Keratinocyte (primary cell): ENCODE results near the gene LZTR1. TPM values are rescaled to one million over a fixed set of nuclear protein-coding genes. Genes with fewer than 3 reads are reported as not detected.

ENCODE experiments used
- DNase-seq: peaks from one replicate; pipeline ENCODE4 v3.0.0-alpha.2; 2011; ENCODE audit warnings: low read depth, missing footprints, low spot score
- FAIRE-seq: peaks from 2 replicates; lab custom pipeline; 2011; peaks lifted over from hg19 to GRCh38; lab: Jason Lieb, UNC
- H2AFZ ChIP-seq: 2 replicates; pipeline ENCODE4 v1.6.0; 2012; ENCODE audit warnings: low read length, control low read depth, inconsistent platforms; ENCODE audit not compliant: control insufficient read depth
- H3K27ac ChIP-seq: 2 replicates; pipeline ENCODE4 v1.5.1; 2011; ENCODE audit warnings: low read length; ENCODE audit not compliant: control insufficient read depth, insufficient read depth
- H3K27me3 ChIP-seq: 3 replicates; pipeline ENCODE4 v1.6.0; 2011; ENCODE audit warnings: low read length; ENCODE audit not compliant: control insufficient read depth, insufficient read depth; ENCODE audit errors: extremely low read depth
- H3K36me3 ChIP-seq, 2 experiments: 2 replicates in 1 of 2; 3 replicates in 1 of 2; pipeline ENCODE4 v1.5.1; 2011; ENCODE audit warnings: low read length in 2 of 2, mild to moderate bottlenecking in 1 of 2; ENCODE audit not compliant: control insufficient read depth in 2 of 2, insufficient read depth in 2 of 2; ENCODE audit errors: extremely low read depth in 1 of 2
- H3K4me1 ChIP-seq: 3 replicates; pipeline ENCODE4 v1.5.1; 2011; ENCODE audit warnings: low read length; ENCODE audit not compliant: control insufficient read depth, insufficient read depth; ENCODE audit errors: extremely low read depth
- H3K4me2 ChIP-seq: 3 replicates; pipeline ENCODE4 v1.6.0; 2011; ENCODE audit warnings: low read depth, low read length; ENCODE audit not compliant: control insufficient read depth, insufficient read depth; ENCODE audit errors: extremely low read depth
- H3K4me3 ChIP-seq, 3 experiments: fragments of 200-600 bp in 1 of 3; sonication (generic) in 1 of 3; 2 replicates in 2 of 3; 3 replicates in 1 of 3; pipeline ENCODE4 v1.5.1; 2011 to 2016; ENCODE audit warnings: low read length in 3 of 3, mild to moderate bottlenecking in 3 of 3, control low read depth in 2 of 3, inconsistent platforms in 1 of 3, low read depth in 1 of 3, mixed read lengths in 1 of 3, mixed run types in 1 of 3, moderate library complexity in 1 of 3; ENCODE audit not compliant: control insufficient read depth in 2 of 3, insufficient read depth in 2 of 3; ENCODE audit errors: extremely low read depth in 1 of 3
- H3K79me2 ChIP-seq: 2 replicates; pipeline ENCODE4 v1.6.0; 2012; ENCODE audit warnings: low read length; ENCODE audit not compliant: control insufficient read depth, insufficient read depth
- H3K9ac ChIP-seq: 3 replicates; pipeline ENCODE4 v1.6.0; 2011; ENCODE audit warnings: low read length; ENCODE audit not compliant: control insufficient read depth, insufficient read depth; ENCODE audit errors: extremely low read depth
- H3K9me1 ChIP-seq: 3 replicates; pipeline ENCODE4 v1.6.0; 2011; ENCODE audit warnings: low read length; ENCODE audit not compliant: control insufficient read depth, insufficient read depth; ENCODE audit errors: extremely low read depth
- H3K9me3 ChIP-seq: 2 replicates; pipeline ENCODE4 v1.5.1; 2012; ENCODE audit warnings: low read depth, low read length; ENCODE audit not compliant: control insufficient read depth
- H4K20me1 ChIP-seq: 3 replicates; pipeline ENCODE4 v1.6.0; 2011; ENCODE audit warnings: low read length; ENCODE audit not compliant: control insufficient read depth, insufficient read depth; ENCODE audit errors: extremely low read depth
- EZH2 ChIP-seq: IDR thresholded peaks from one replicate; pipeline ENCODE4 v1.6.1; 2012; ENCODE audit warnings: inconsistent platforms, mild to moderate bottlenecking, low read length, moderate library complexity
- dilution Hi-C: fragments of 300-500 bp; cut with MboI; formaldehyde crosslinking; loops from one replicate; pipeline ENCODE4 v1.7.0; 2020; ENCODE audit warnings: low sequenced_read_pairs; ENCODE audit not compliant: extremely low pct_ligation_motif_present
- polyA plus RNA-seq, 5 experiments: library from polyadenylated mRNA; depleted of rRNA in 3 of 5; stranded (reverse) in 3 of 5; stranded (forward) in 1 of 5; unstranded in 1 of 5; fragments of >200 nt; gene quantifications; 1 replicate in 1 of 5; 2 replicates in 3 of 5; 3 replicates in 1 of 5; pipeline versions ENCODE4 v1.2.1 to v1.2.3, GENCODE V29; 2011 to 2012; ENCODE audit warnings: missing spikeins in 2 of 5, low read depth in 1 of 5, low replicate concordance in 1 of 5
- TF ChIP-seq, protein P1 (sequence below), 3 experiments: IDR thresholded peaks in 1 of 3; conservative IDR thresholded peaks in 1 of 3; optimal IDR thresholded peaks in 1 of 3; 2 replicates in 2 of 3; 3 replicates in 1 of 3; pipeline versions ENCODE3 to v1.5.1; 2011; ENCODE audit warnings: low read length in 3 of 3, mild to moderate bottlenecking in 3 of 3, moderate library complexity in 2 of 3, control low read depth in 1 of 3, inconsistent platforms in 1 of 3; ENCODE audit not compliant: insufficient read depth in 2 of 3; ENCODE audit errors: extremely low read depth in 1 of 3

The LZTR1 gene
- polyA plus RNA-seq, 1 donor (not counting 4 experiments of a cell fraction or from before 2014, with no cell fraction given), result 37.0 TPM

DNA sequence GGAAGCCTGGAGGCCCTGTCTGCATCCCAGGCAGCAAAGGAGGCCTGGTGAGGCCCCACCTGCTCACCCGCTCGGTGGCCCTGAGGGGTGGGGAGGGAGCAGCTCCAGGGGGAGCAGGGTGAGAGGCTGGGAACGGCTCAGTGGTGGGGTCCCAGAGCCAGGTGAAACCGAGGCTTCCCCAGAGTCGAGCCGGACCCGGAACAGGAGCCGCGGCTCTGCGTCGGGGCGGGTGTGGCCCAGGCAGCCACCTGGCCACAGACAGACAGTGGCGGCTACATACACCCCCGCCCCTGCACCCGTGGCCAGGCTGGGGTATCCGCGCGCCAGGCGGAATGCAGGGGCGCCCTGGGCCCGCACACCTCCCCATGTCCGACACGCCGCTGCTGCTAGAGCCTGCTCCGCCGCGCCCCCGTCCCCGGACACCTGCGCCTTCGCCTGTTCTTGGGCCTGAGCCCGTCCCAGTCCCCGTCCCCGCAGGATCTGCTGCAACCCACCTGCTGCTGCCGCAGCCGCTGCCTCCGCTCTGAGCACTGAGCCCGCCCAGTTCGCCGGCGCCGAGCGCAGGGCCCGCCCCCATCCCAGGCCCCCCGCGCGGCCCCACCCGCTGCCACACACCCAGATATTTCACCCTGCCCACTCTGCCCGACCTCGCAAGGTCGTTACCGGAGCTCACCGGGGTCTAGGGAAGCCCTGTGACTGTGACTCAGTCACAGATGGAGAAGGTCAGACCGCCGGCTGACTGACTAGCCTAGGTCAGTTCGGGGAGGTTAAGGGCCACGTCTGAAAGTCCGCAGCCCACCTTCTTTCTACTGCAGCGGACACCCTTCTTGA lies 50.2 kb downstream of the LZTR1 start, which contains the start of gene SLC7A4:
Gene SLC7A4 (minus strand): TSS at position 525 of the 831 bp plus-strand sequence. CDS start 749 bp downstream, outside the sequence.
- FAIRE-seq, result no peak
- H3K9ac ChIP-seq, result no peak within 1 kb of the TSS
- H4K20me1 ChIP-seq, result no peaks in the 10 kb centered on the region
- H3K36me3 ChIP-seq, result no peaks in the 10 kb centered on the region
- H3K4me1 ChIP-seq, result peaks cover 9% of the 10 kb centered on the region
- H3K9me3 ChIP-seq, result no peaks in the 10 kb centered on the region
- no peak for TF ChIP-seq EZH2
- TF ChIP-seq, protein P1, sequence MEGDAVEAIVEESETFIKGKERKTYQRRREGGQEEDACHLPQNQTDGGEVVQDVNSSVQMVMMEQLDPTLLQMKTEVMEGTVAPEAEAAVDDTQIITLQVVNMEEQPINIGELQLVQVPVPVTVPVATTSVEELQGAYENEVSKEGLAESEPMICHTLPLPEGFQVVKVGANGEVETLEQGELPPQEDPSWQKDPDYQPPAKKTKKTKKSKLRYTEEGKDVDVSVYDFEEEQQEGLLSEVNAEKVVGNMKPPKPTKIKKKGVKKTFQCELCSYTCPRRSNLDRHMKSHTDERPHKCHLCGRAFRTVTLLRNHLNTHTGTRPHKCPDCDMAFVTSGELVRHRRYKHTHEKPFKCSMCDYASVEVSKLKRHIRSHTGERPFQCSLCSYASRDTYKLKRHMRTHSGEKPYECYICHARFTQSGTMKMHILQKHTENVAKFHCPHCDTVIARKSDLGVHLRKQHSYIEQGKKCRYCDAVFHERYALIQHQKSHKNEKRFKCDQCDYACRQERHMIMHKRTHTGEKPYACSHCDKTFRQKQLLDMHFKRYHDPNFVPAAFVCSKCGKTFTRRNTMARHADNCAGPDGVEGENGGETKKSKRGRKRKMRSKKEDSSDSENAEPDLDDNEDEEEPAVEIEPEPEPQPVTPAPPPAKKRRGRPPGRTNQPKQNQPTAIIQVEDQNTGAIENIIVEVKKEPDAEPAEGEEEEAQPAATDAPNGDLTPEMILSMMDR (optimal IDR thresholded peaks at IDR 0.05 in 1 of 3, IDR thresholded peaks at IDR 0.05 in 1 of 3, conservative IDR thresholded peaks at IDR 0.05 in 1 of 3; ENCODE audit: extremely low read depth in 1 of 3, insufficient read depth in 2 of 3, low read length in 3 of 3), result no peak
- no peak within 1 kb of the TSS for H2AFZ ChIP-seq
- peaks cover 22% of the 10 kb centered on the region for H3K27me3 ChIP-seq
- dilution Hi-C loops, result no loop called here
- no peaks in the 10 kb centered on the region for H3K79me2 ChIP-seq
- no peak within 1 kb of the TSS for H3K27ac ChIP-seq
- H3K9me1 ChIP-seq, result no peaks in the 10 kb centered on the region
- no peak within 1 kb of the TSS for H3K4me3 ChIP-seq
- DNase-seq, result no peak
- H3K4me2 ChIP-seq, result no peak within 1 kb of the TSS

- no peaks in the 10 kb centered on the region for H3K9me1 ChIP-seq
- H3K4me1 ChIP-seq, result peaks cover 9% of the 10 kb centered on the region
- no peak for FAIRE-seq
- no peaks in the 10 kb centered on the region for H3K9me3 ChIP-seq
- dilution Hi-C loops, result no loop called here
- no peak overlapping the region for H3K4me2 ChIP-seq
- no peaks in the 10 kb centered on the region for H4K20me1 ChIP-seq
- H3K27ac ChIP-seq, result no peak overlapping the region
- H3K79me2 ChIP-seq, result no peaks in the 10 kb centered on the region
- H2AFZ ChIP-seq, result no peak overlapping the region
- H3K27me3 ChIP-seq, result peaks cover 22% of the 10 kb centered on the region
- no peak for DNase-seq
- H3K4me3 ChIP-seq, result no peak overlapping the region
- no peaks in the 10 kb centered on the region for H3K36me3 ChIP-seq
- TF ChIP-seq EZH2, result no peak
- TF ChIP-seq, protein P1 (optimal IDR thresholded peaks at IDR 0.05 in 1 of 3, IDR thresholded peaks at IDR 0.05 in 1 of 3, conservative IDR thresholded peaks at IDR 0.05 in 1 of 3; ENCODE audit: extremely low read depth in 1 of 3, insufficient read depth in 2 of 3, low read length in 3 of 3), result no peak
- no peak overlapping the region for H3K9ac ChIP-seq
These were observed 51.0 kb downstream of the LZTR1 start for GRCh38 chr22:21032868-21033688.
